Subcutaneous abdominal adipose tissue (tissue), 5 donors: ENCODE data around the gene SKAP1.
"Not testable (repeated sequence)": the region's sequence is repeated elsewhere in the genome, so short reads cannot be mapped to it uniquely, and the experiment has no call there.

Experiments
- H3K27ac ChIP-seq: one replicate; pipeline ENCODE4 v1.7.0; 2013; ENCODE audit warnings: low read depth, mild to moderate bottlenecking, inconsistent platforms, low read length, moderate library complexity
- H3K27me3 ChIP-seq, 5 donors: one replicate each; pipeline ENCODE4 v1.7.0; 2013; ENCODE audit warnings: low read length in 5 of 5, inconsistent platforms in 1 of 5; ENCODE audit not compliant: control insufficient read depth in 5 of 5, insufficient read depth in 4 of 5
- H3K36me3 ChIP-seq, 5 donors: one replicate each; pipeline ENCODE4 v1.7.0; 2013; ENCODE audit warnings: low read length in 5 of 5; ENCODE audit not compliant: control insufficient read depth in 5 of 5, insufficient read depth in 5 of 5
- H3K4me1 ChIP-seq, 5 donors: one replicate each; pipeline ENCODE4 v1.7.0; 2013; ENCODE audit warnings: low read length in 5 of 5, mild to moderate bottlenecking in 3 of 5, moderate library complexity in 1 of 5; ENCODE audit not compliant: control insufficient read depth in 5 of 5, insufficient read depth in 5 of 5
- H3K4me3 ChIP-seq, 5 donors: one replicate each; pipeline ENCODE4 v1.7.0; 2013; ENCODE audit warnings: low read length in 5 of 5, low read depth in 1 of 5
- H3K9ac ChIP-seq, 5 donors: one replicate each; pipeline ENCODE4 v1.7.0; 2013; ENCODE audit warnings: low read length in 5 of 5, mild to moderate bottlenecking in 4 of 5, moderate library complexity in 3 of 5
- H3K9me3 ChIP-seq, 5 donors: one replicate each; pipeline ENCODE4 v1.7.0; 2013; ENCODE audit warnings: low read length in 5 of 5; ENCODE audit not compliant: control insufficient read depth in 5 of 5
- donor health status: healthy.
- donor health status: healthy.
- donor health status: healthy.
- donor health status: healthy.
- donor health status: healthy.

SKAP1 gene

GRCh38 chr17:48438516-48439061 is 8.6 kb upstream of the SKAP1 start:
- H3K9ac ChIP-seq = no peak overlapping the region
- no peak overlapping the region for H3K27ac ChIP-seq
- H3K4me1 ChIP-seq = peaks cover 0 to 22% (median 5%) of the 10 kb centered on the region in 5 donors
- H3K27me3 ChIP-seq = peaks cover 0 to 8% (median 3%) of the 10 kb centered on the region in 5 donors
- H3K9me3 ChIP-seq = no peaks in the 10 kb centered on the region
- no peaks in the 10 kb centered on the region for H3K36me3 ChIP-seq
- H3K4me3 ChIP-seq = no peak overlapping the region

- no peak overlapping the region for H3K9ac ChIP-seq
- H3K4me3 ChIP-seq = no peak overlapping the region
- peaks cover 22 to 46% (median 30%) of the 10 kb centered on the region in 5 donors for H3K27me3 ChIP-seq
- H3K4me1 ChIP-seq = peaks cover 1 to 8% (median 6%) of the 10 kb centered on the region in 5 donors
- H3K27ac ChIP-seq = no peak overlapping the region
- H3K9me3 ChIP-seq = no peaks in the 10 kb centered on the region
- H3K36me3 ChIP-seq = no peaks in the 10 kb centered on the region
These were observed 3.9 kb upstream of the SKAP1 start for GRCh38 chr17:48433896-48434295.

- no peak overlapping the region for H3K4me3 ChIP-seq
- no peaks in the 10 kb centered on the region for H3K9me3 ChIP-seq
- no peaks in the 10 kb centered on the region for H3K36me3 ChIP-seq
- peaks cover 22 to 49% (median 30%) of the 10 kb centered on the region in 5 donors for H3K27me3 ChIP-seq
- H3K4me1 ChIP-seq = peaks cover 1 to 8% (median 6%) of the 10 kb centered on the region in 5 donors
- no peak overlapping the region for H3K27ac ChIP-seq
- H3K9ac ChIP-seq = no peak overlapping the region
These were observed 3.1 kb upstream of the SKAP1 start for GRCh38 chr17:48432820-48433775.

GRCh38 chr17:48429156-48429555 is 858 bp downstream of the SKAP1 start:
- Histone ChIP-seq H3K27ac (no peak overlapping the region), H3K9ac (no peak overlapping the region), H3K9me3 (no peaks in the 10 kb centered on the region), H3K27me3 (peaks cover 22 to 42% (median 27%) of the 10 kb centered on the region in 5 donors), H3K4me3 (no peak overlapping the region), H3K36me3 (no peaks in the 10 kb centered on the region), H3K4me1 (peaks cover 0 to 11% (median 6%) of the 10 kb centered on the region in 5 donors)

GRCh38 chr17:48427598-48427997 is 2.4 kb downstream of the SKAP1 start:
- H3K9me3 ChIP-seq = no peaks in the 10 kb centered on the region
- no peak overlapping the region for H3K27ac ChIP-seq
- H3K4me1 ChIP-seq = peaks cover 0 to 11% (median 6%) of the 10 kb centered on the region in 5 donors
- peaks cover 18 to 31% (median 23%) of the 10 kb centered on the region in 5 donors for H3K27me3 ChIP-seq
- H3K36me3 ChIP-seq = no peaks in the 10 kb centered on the region
- H3K9ac ChIP-seq = no peak overlapping the region
- H3K4me3 ChIP-seq = no peak overlapping the region

- peaks cover 0 to 11% (median 6%) of the 10 kb centered on the region in 5 donors for H3K4me1 ChIP-seq
- no peak overlapping the region for H3K27ac ChIP-seq
- no peak overlapping the region for H3K4me3 ChIP-seq
- H3K36me3 ChIP-seq = no peaks in the 10 kb centered on the region
- peaks cover 18 to 30% (median 23%) of the 10 kb centered on the region in 5 donors for H3K27me3 ChIP-seq
- H3K9ac ChIP-seq = no peak overlapping the region
- H3K9me3 ChIP-seq = no peaks in the 10 kb centered on the region
These were observed 3.1 kb downstream of the SKAP1 start for GRCh38 chr17:48426761-48427500.

GRCh38 chr17:48426019-48426665 is 3.9 kb downstream of the SKAP1 start:
- Histone ChIP-seq H3K4me3 (no peak overlapping the region), H3K36me3 (no peaks in the 10 kb centered on the region), H3K27ac (no peak overlapping the region), H3K9me3 (no peaks in the 10 kb centered on the region), H3K27me3 (peaks cover 15 to 23% (median 16%) of the 10 kb centered on the region in 5 donors), H3K9ac (no peak overlapping the region), H3K4me1 (peaks cover 0 to 11% (median 6%) of the 10 kb centered on the region in 5 donors)

- not testable (repeated sequence) for H3K4me1 ChIP-seq, H3K36me3 ChIP-seq, H3K9me3 ChIP-seq
These were observed 8.0 kb downstream of the SKAP1 start for GRCh38 chr17:48422060-48422459.

GRCh38 chr17:48420823-48421222 is 9.2 kb downstream of the SKAP1 start:
- Histone ChIP-seq H3K9ac (no peak overlapping the region), H3K36me3 (no peaks in the 10 kb centered on the region), H3K27me3 (peaks cover 0 to 6% (median 0%) of the 10 kb centered on the region in 5 donors), H3K27ac (no peak overlapping the region), H3K9me3 (no peaks in the 10 kb centered on the region), H3K4me1 (no peaks in the 10 kb centered on the region), H3K4me3 (no peak overlapping the region)

More at GRCh38 chr17:48422060-48422459, 8.0 kb downstream of the SKAP1 start:
- not testable (repeated sequence) for H3K9ac ChIP-seq, H3K27ac ChIP-seq, H3K27me3 ChIP-seq, H3K4me3 ChIP-seq
